GM19035 (cell line): ENCODE measurements around the gene SPRR2E.
"Not testable (repeated sequence)": the region's sequence is repeated elsewhere in the genome, so short reads cannot be mapped to it uniquely, and the experiment has no call there.

Experiments
- ATAC-seq: cut with Tn5 transposase; IDR thresholded peaks from one replicate; pipeline ENCODE4 v1.9.1; 2021; ENCODE audit not compliant: unreplicated experiment

SPRR2E gene

GRCh38 chr1:153070243-153070642 is 24.1 kb downstream of the SPRR2E start:
- ATAC-seq, result no peak

DNA sequence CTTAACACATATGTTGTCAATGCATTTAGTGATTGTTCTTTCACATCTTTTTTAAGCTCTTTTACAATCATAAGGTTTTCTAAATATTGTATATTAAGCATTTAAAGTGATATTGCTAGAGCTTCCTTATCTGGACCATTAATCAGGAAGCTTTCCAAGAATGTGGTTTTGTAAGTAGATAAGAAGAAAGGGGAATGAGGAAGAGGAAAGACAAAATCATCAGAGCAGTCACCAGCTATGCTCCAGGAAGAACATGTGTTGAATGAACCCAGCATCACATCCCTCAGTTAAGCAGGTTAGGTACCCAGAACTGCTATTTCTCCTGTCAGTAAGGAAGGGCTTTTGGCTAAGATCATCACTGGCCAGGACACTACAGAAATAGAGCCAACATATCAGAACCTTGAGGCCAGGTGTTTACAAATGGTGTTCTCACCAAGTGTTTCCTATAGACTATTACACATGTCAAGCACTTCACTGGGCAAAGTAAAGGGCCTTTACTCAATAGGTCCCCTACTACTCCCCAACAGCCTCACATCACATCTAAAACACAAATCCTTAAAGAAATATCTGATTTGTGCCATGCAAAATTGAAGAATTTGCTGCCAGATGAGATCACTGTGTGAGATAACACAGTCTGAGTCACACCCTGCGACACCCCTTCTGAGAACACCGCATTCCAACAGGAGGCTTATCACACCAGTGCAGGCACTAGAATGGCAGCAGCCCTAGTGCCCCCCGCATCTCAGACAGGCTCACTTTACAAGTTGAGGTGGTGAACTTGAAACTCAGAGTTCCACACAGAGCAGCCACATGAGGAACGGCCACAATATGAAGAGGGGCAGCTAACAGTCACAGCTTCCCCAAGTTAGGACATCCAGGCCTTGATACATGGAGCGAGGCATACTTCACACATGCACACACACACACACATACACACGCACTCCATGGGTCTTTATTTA is 35.2 kb downstream of the SPRR2E start:
- no peak for ATAC-seq

- no peak for ATAC-seq
Measured at GRCh38 chr1:153058154-153058553, 36.2 kb downstream of the SPRR2E start.

- ATAC-seq, result no peak
Measured at GRCh38 chr1:153057375-153057774, 37.0 kb downstream of the SPRR2E start, which contains the start of gene SPRR2A. Gene SPRR2A, minus strand, starts transcription at chr1:153057512. Its CDS starts 777 bp downstream, at chr1:153056735.

DNA sequence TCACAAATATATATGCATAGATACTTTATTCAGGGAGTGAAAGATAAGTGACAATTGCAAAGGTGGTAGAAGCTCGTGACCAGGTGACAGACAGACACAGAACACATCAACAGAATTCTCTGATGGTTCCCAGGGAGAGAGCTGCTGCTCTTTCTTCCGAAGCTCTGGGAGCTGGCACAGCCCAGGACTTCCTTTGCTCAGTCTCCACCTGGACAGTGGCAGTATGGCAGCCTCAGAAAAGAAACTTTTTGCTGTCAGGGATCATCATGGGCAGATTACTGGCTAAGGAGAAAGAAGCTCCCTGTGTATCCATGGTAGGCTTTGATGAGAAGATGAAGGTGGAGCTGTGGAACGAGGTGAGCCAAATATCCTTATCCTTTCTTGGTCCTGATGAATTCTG is 38.2 kb downstream of the SPRR2E start:
- ATAC-seq, result not testable (repeated sequence)

DNA sequence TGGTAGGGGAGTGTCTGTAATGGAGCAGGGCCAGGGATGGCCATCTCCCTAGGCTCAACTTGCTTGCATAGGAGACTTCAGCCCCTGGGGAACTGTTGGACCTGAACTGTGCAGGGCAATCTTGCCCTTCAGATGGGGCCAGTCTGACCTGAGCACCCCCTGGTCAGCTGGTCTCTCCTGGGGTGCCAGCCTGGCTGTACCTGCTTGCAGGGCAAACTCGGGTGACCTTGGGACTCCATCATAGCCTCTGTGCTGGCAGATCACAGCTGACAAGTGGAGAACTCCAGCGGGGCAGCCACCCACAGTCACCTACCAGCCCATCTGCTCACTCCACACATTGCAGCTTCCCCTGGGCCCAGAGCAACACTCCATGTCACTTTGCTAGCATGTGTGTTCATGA is 45.1 kb downstream of the SPRR2E start:
- ATAC-seq, result no peak
